GM12891 (cell line): ENCODE measurements around the gene PCDHA5.
"Not testable (repeated sequence)": the region's sequence is repeated elsewhere in the genome, so short reads cannot be mapped to it uniquely, and the experiment has no call there.

Experiments
- DNase-seq: peaks from one replicate; pipeline ENCODE4 v3.0.0; 2011; ENCODE audit warnings: low spot score; ENCODE audit not compliant: insufficient read length
- FAIRE-seq: peaks from 2 replicates; lab custom pipeline; 2011; peaks lifted over from hg19 to GRCh38; lab: Jason Lieb, UNC
- PAX5 ChIP-seq: IDR thresholded peaks from 2 replicates; pipeline ENCODE4 v1.6.1; 2011; ENCODE audit warnings: low read length, moderate library complexity, mild to moderate bottlenecking; ENCODE audit not compliant: insufficient read depth, severe bottlenecking
- POLR2A ChIP-seq: IDR thresholded peaks from 2 replicates; pipeline ENCODE4 v1.6.1; 2011; ENCODE audit warnings: low read depth, low read length, control low read depth
- POLR2AphosphoS5 ChIP-seq: IDR thresholded peaks from 2 replicates; pipeline ENCODE4 v1.6.1; 2011; ENCODE audit warnings: low read depth, low read length, control low read depth
- POU2F2 ChIP-seq: IDR thresholded peaks from 2 replicates; pipeline ENCODE4 v1.6.1; 2011; ENCODE audit warnings: low read depth, mild to moderate bottlenecking, control low read depth, low read length, moderate library complexity
- SPI1 ChIP-seq: IDR thresholded peaks from 2 replicates; pipeline ENCODE4 v1.6.1; 2011; ENCODE audit warnings: low read depth, low read length, control low read depth
- TAF1 ChIP-seq: IDR thresholded peaks from 2 replicates; pipeline ENCODE4 v1.6.1; 2011; ENCODE audit warnings: low read depth, low read length, control low read depth

Gene PCDHA5

GRCh38 chr5:140796718-140797095, 24.7 kb upstream of the PCDHA5 start:
- DNase-seq = no peak
- TF ChIP-seq POLR2A = no peak
- TF ChIP-seq POU2F2 = no peak
- TF ChIP-seq SPI1 = no peak
- TF ChIP-seq TAF1 = no peak
- FAIRE-seq = no peak

DNA sequence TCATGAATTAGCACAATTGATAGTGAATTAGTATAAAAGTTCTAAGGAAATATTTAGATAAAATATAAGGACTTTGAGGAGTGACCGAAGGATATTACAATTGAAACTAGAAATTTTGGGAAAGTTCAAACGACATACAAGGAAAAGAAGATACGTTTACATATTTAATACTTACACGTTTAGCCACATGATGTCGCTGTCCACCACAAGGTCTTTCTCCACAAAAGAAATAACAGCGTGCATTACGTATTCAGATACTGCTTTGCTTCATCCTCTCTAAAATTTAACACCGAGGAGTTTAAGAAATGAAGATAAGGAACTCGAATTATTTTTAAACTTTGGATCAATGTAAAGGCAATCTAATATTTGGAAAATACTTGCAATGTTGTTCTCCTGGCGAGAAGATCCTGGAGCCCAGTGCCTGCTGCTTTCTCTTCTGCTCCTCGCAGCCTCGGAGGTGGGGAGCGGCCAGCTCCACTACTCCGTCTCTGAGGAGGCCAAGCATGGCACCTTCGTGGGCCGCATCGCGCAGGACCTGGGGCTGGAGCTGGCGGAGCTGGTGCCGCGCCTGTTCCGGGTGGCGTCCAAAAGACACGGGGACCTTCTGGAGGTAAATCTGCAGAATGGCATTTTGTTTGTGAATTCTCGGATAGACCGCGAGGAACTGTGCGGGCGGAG, 20.5 kb upstream of the PCDHA5 start, which contains the start of gene PCDHA3:
Gene PCDHA3 (plus strand): TSS at position 242 of the 678 bp plus-strand sequence.
- DNase-seq = no peak
- TF ChIP-seq SPI1 (no peak), POLR2AphosphoS5 (no peak), POLR2A (no peak), PAX5 (no peak), POU2F2 (no peak), TAF1 (no peak)
- FAIRE-seq = no peak

- no peak for TF ChIP-seq TAF1
- TF ChIP-seq POU2F2 = no peak
- TF ChIP-seq POLR2AphosphoS5 = no peak
- no peak for TF ChIP-seq POLR2A
- DNase-seq = no peak
- no peak for FAIRE-seq
Observed at GRCh38 chr5:140801494-140801841, 19.9 kb upstream of the PCDHA5 start.

GRCh38 chr5:140802381-140802780, 19.0 kb upstream of the PCDHA5 start:
- DNase-seq, FAIRE-seq: not testable (repeated sequence)

GRCh38 chr5:140802781-140803271, 18.6 kb upstream of the PCDHA5 start:
- DNase-seq (no peak), FAIRE-seq (no peak)
- TF ChIP-seq SPI1 (no peak), POLR2A (no peak), TAF1 (no peak), POU2F2 (no peak), PAX5 (no peak), POLR2AphosphoS5 (no peak)

DNA sequence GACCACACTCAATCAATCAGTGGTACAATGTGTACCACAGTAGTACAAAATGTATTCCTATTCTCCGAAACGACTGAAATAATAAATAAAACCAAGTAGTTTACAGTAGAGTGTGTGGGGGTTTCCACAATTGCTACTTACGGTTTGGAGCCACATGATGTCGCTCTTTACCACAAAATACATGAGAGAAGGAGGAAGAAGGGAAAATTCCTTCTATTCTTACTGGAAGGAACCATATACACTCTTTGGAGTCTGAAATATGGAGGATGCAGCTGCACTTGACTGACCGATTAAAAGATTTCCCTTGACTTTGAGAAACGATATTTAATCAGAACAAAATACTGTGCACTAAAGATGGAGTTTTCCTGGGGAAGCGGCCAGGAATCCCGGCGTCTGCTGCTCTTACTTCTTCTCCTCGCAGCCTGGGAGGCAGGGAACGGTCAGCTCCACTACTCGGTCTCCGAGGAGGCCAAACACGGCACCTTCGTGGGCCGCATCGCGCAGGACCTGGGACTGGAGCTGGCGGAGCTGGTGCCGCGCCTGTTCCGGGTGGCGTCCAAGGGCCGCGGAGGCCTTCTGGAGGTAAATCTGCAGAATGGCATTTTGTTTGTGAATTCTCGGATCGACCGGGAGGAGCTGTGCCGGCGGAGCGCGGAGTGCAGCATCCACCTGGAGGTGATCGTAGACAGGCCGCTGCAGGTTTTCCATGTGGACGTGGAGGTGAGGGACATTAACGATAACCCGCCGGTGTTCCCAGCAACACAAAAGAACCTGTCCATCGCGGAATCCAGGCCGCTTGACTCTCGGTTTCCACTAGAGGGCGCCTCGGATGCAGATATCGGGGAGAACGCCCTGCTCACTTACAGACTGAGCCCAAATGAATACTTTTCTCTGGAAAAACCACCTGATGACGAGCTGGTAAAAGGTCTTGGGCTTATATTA, 14.3 kb upstream of the PCDHA5 start, which contains the start of gene PCDHA4:
Gene PCDHA4 (plus strand): TSS at position 235 of the 942 bp plus-strand sequence.
- DNase-seq = no peak
- TF ChIP-seq SPI1 (no peak), POLR2AphosphoS5 (no peak), PAX5 (no peak), POLR2A (no peak), POU2F2 (no peak), TAF1 (no peak)
- no peak for FAIRE-seq

- not testable (repeated sequence) for DNase-seq, FAIRE-seq
Observed at GRCh38 chr5:140808241-140808888, 13.0 kb upstream of the PCDHA5 start.

GRCh38 chr5:140808889-140809291, 12.5 kb upstream of the PCDHA5 start:
- no peak for DNase-seq
- no peak for FAIRE-seq

GRCh38 chr5:140822281-140822629, 842 bp downstream of the PCDHA5 start:
- TF ChIP-seq SPI1 (no peak), POLR2AphosphoS5 (no peak), TAF1 (no peak), POU2F2 (no peak), POLR2A (no peak), PAX5 (no peak)
- FAIRE-seq (no peak), DNase-seq (no peak)

More at GRCh38 chr5:140808889-140809291, 12.5 kb upstream of the PCDHA5 start:
- no peak for TF ChIP-seq POU2F2
- TF ChIP-seq TAF1 = no peak
- TF ChIP-seq POLR2A = no peak
- TF ChIP-seq SPI1 = no peak
- no peak for TF ChIP-seq POLR2AphosphoS5
- TF ChIP-seq PAX5 = no peak

DNA sequence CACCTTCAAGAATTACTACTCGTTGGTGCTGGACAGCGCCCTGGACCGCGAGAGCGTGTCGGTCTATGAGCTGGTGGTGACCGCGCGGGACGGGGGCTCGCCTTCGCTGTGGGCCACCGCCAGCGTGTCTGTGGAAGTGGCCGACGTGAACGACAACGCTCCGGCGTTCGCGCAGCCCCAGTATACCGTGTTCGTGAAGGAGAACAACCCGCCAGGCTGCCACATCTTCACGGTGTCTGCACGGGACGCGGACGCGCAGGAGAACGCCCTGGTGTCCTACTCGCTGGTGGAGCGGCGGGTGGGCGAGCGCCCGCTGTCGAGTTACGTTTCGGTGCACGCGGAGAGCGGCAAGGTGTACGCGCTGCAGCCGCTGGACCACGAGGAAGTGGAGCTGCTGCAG, 1.6 kb downstream of the PCDHA5 start:
- not testable (repeated sequence) for DNase-seq, FAIRE-seq
